T47D (cell line): ENCODE measurements around the gene OCIAD1.

ENCODE experiments used
- DNase-seq, 2 experiments: peaks; one replicate each; pipeline versions ENCODE4 v3.0.0 to v3.0.0-alpha.2; 2011 to 2012; ENCODE audit warnings: low read depth in 1 of 2, low spot score in 1 of 2
- JUND ChIP-seq: IDR thresholded peaks from 2 replicates; pipeline ENCODE4 v1.6.1; 2012; ENCODE audit warnings: low read depth
- in situ Hi-C: cut with HindIII; loops from 2 replicates; pipeline ENCODE4 v1.10.0; 2016; ENCODE audit warnings: low sequenced_read_pairs, low pct_unique_long_range_greater_than_20kb

Gene OCIAD1, protein sequence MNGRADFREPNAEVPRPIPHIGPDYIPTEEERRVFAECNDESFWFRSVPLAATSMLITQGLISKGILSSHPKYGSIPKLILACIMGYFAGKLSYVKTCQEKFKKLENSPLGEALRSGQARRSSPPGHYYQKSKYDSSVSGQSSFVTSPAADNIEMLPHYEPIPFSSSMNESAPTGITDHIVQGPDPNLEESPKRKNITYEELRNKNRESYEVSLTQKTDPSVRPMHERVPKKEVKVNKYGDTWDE

DNA sequence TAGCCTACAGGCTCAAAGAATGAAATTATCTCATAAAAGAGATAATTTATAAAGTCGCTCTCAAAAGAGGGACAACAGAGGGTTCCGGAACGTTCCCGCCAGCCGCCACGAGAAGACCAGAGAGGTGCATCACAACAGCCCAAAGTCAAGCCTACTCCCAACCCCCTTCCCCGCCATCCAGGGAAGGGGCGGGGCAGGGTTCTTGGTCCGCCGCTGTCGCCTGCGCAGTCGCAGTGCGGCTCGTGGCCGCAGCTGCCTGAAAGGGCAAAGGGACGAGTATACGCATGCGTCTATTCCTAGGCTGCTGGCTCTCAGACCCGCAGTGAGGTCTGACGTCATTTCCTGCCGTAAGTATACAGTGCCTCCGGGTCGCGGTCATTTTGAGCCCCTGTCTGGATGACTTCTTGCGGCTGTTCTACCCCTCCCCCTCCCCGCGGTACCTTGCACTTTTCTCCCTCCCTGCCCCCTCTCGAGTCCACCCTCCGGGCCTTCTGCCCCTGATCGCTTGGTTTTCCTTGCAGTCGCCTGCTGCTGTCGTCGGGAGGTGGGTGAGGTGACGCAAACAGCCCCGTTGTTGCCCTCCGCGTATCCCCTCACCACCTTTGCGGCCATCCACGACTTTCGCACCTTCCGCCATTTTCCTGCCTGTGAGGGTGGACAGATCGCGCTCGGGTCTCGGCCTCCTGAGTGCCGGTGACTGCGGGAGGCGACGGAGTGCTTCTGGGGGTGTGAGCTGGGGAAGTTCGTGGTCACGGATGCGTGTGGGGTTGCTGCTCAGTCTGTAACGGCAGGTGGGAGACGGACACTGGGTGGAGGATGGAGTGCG is at the start of gene OCIAD1:
OCIAD1 (plus strand) TSS at position 383 of the 826 bp plus-strand sequence. CDS start 1,537 bp downstream, outside the sequence.
- peak; percentile 85 to 98 for DNase-seq
- no peak for TF ChIP-seq JUND
- in situ Hi-C loops: no loop called here

GRCh38 chr4:48781968-48782367 is 48.9 kb upstream of the OCIAD1 start:
- no peak for TF ChIP-seq JUND
- peak in 1 of 2 experiments; percentile 19 for DNase-seq
- in situ Hi-C loops: no loop called here

DNA sequence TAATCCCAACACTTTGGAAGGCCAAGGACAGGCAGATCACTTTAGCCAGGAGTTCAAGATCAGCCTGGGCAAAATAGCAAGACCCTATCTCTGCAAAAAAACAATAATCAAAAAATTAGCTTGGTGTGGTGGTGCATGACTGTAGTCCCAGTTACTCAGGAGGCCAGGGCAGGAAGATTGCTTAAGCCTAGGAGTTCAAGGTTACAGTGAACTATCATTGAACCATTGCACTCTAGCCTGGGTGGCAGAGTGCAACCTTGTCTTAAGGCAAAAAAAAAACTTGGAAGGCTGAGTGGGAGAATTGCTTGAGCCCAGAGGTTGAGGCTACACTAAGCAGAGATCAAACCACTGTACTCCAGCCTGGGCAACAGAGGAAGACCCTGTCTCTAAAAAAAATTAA is 45.6 kb upstream of the OCIAD1 start:
- no peak for DNase-seq
- TF ChIP-seq JUND: no peak
- in situ Hi-C loops: no loop called here

DNA sequence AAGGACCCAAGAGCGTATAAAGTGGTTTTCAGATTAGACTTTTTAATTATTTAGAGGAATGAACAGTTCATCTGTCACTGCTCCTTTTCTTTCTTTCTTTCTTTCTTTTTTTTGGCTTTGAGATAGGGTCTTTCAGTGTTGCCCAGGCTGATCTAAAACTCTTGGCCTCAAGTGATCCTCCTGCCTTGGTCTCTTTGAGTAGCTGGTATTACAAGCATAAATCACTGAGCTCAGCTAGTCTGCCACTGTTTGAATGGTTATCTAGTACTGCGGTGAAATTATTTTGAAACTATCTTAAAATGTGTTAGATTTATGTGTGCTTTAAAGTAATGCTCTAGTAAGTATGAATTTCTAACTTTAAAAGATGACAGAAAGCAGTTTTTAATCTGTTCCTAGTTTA is 44.3 kb upstream of the OCIAD1 start:
- in situ Hi-C loops: no loop called here
- TF ChIP-seq JUND: no peak
- no peak for DNase-seq

GRCh38 chr4:48787056-48787455 is 43.8 kb upstream of the OCIAD1 start:
- no peak for DNase-seq
- in situ Hi-C loops: no loop called here
- no peak for TF ChIP-seq JUND

GRCh38 chr4:48790561-48790960 is 40.3 kb upstream of the OCIAD1 start:
- in situ Hi-C loops: no loop called here
- no peak for TF ChIP-seq JUND

DNA sequence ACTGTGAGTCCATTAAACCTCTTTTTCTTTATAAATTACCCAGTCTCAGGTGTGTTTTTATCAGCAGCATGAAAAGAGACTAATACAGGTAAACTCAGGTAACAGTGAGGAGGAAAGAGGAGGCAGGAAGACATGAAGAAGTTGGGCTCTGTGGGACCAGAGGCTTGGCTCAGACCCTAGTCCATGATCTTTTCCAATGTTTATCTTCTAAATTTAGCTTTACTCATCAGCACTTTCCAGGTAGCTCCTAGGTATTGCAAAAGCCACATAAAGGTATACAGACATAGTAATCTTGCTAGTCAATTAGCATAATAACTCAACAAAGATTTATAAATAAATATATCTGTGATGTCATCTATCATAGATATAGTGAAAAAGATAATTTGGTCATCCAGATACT is 39.6 kb upstream of the OCIAD1 start:
- no peak for TF ChIP-seq JUND
- in situ Hi-C loops: no loop called here
- no peak for DNase-seq

More at GRCh38 chr4:48790561-48790960, 40.3 kb upstream of the OCIAD1 start:
- no peak for DNase-seq

- in situ Hi-C loops: no loop called here
- TF ChIP-seq JUND: no peak
These were observed 38.4 kb upstream of the OCIAD1 start for GRCh38 chr4:48792348-48793006.

GRCh38 chr4:48795108-48795507 is 35.8 kb upstream of the OCIAD1 start:
- no peak for TF ChIP-seq JUND
- in situ Hi-C loops: no loop called here
- peak in 1 of 2 experiments; percentile 57 for DNase-seq

More at GRCh38 chr4:48792348-48793006, 38.4 kb upstream of the OCIAD1 start:
- DNase-seq: no peak

- no peak for TF ChIP-seq JUND
- in situ Hi-C loops: no loop called here
- no peak for DNase-seq
These were observed 34.5 kb upstream of the OCIAD1 start for GRCh38 chr4:48796191-48796926.

GRCh38 chr4:48796927-48797679 is 33.8 kb upstream of the OCIAD1 start:
- in situ Hi-C loops: no loop called here
- no peak for TF ChIP-seq JUND
- no peak for DNase-seq

- in situ Hi-C loops: no loop called here
- no peak for DNase-seq
- no peak for TF ChIP-seq JUND
These were observed 32.8 kb upstream of the OCIAD1 start for GRCh38 chr4:48798117-48798516.
